COLO668 (cell line): ENCODE measurements around the gene CCDC63.

ENCODE experiments used
- DNase-seq: peaks from one replicate; lab custom pipeline; 2025; ENCODE audit not compliant: unreplicated experiment; lab: John Stamatoyannopoulos, UW

The CCDC63 gene

GRCh38 chr12:110846615-110847566 is at the start of gene CCDC63:
Gene CCDC63 (plus strand): TSS chr12:110846987. CDS start chr12:110852955, 5,968 bp downstream.
- peak; percentile 39 for DNase-seq

GRCh38 chr12:110798461-110798860 is 48.3 kb upstream of the CCDC63 start:
- DNase-seq, result no peak

GRCh38 chr12:110802489-110802888 is 44.3 kb upstream of the CCDC63 start:
- no peak for DNase-seq

- no peak for DNase-seq
These were observed 42.4 kb upstream of the CCDC63 start for GRCh38 chr12:110804406-110804805.

GRCh38 chr12:110807640-110808039 is 39.1 kb upstream of the CCDC63 start:
- no peak for DNase-seq

GRCh38 chr12:110809149-110809548 is 37.6 kb upstream of the CCDC63 start:
- no peak for DNase-seq

- no peak for DNase-seq
These were observed 34.8 kb upstream of the CCDC63 start for GRCh38 chr12:110811972-110812371.

GRCh38 chr12:110813285-110813684 is 33.5 kb upstream of the CCDC63 start:
- DNase-seq, result no peak

GRCh38 chr12:110813756-110814155 is 33.0 kb upstream of the CCDC63 start:
- DNase-seq, result no peak

GRCh38 chr12:110816248-110816647 is 30.5 kb upstream of the CCDC63 start:
- no peak for DNase-seq

GRCh38 chr12:110816779-110817178 is 30.0 kb upstream of the CCDC63 start:
- no peak for DNase-seq

- DNase-seq, result no peak
These were observed 28.3 kb upstream of the CCDC63 start for GRCh38 chr12:110818511-110818910.

GRCh38 chr12:110819150-110819549 is 27.6 kb upstream of the CCDC63 start:
- DNase-seq, result no peak

GRCh38 chr12:110819646-110820045 is 27.1 kb upstream of the CCDC63 start:
- DNase-seq, result no peak

- no peak for DNase-seq
These were observed 24.9 kb upstream of the CCDC63 start for GRCh38 chr12:110821917-110822316.

GRCh38 chr12:110822821-110823415 is 23.9 kb upstream of the CCDC63 start:
- no peak for DNase-seq

- no peak for DNase-seq
These were observed 22.4 kb upstream of the CCDC63 start for GRCh38 chr12:110824342-110824741.

GRCh38 chr12:110825530-110825929 is 21.3 kb upstream of the CCDC63 start:
- no peak for DNase-seq

- peak; percentile 71 for DNase-seq
These were observed 20.1 kb upstream of the CCDC63 start for GRCh38 chr12:110826592-110827200.

GRCh38 chr12:110829308-110829707 is 17.5 kb upstream of the CCDC63 start:
- DNase-seq, result no peak

GRCh38 chr12:110836291-110836690 is 10.5 kb upstream of the CCDC63 start:
- no peak for DNase-seq

- no peak for DNase-seq
These were observed 5.8 kb upstream of the CCDC63 start for GRCh38 chr12:110841007-110841406.
